Kidney (tissue), 14 donors: ENCODE measurements around the gene SMYD3. TPM values are rescaled to one million over a fixed set of nuclear protein-coding genes. Genes with fewer than 3 reads are reported as not detected.
A peak's percentile ranks its signal among the peaks of the same experiment; 100 is the strongest.

Source experiments
- DNase-seq, 5 donors: peaks; one replicate each; pipeline ENCODE4 v3.0.0-alpha.2; 2013 to 2020
- FAIRE-seq: peaks from 2 replicates; lab custom pipeline; 2012; peaks lifted over from hg19 to GRCh38; lab: Jason Lieb, UNC
- H3K27ac ChIP-seq, 2 donors: one replicate each; pipeline ENCODE4 v1.7.0; 2013; ENCODE audit warnings: low read depth in 2 of 2, low read length in 2 of 2, inconsistent platforms in 1 of 2
- H3K27me3 ChIP-seq: one replicate; pipeline ENCODE4 v1.7.1; 2013; ENCODE audit warnings: low read length, inconsistent platforms; ENCODE audit not compliant: control insufficient read depth, insufficient read depth
- H3K36me3 ChIP-seq, 3 donors: one replicate each; pipeline versions ENCODE4 v1.7.0 to v1.7.1; 2013; ENCODE audit warnings: low read length in 3 of 3, control low read depth in 1 of 3, inconsistent platforms in 1 of 3; ENCODE audit not compliant: insufficient read depth in 3 of 3, control insufficient read depth in 2 of 3
- H3K4me1 ChIP-seq, 3 donors: one replicate each; pipeline versions ENCODE4 v1.7.0 to v1.7.1; 2013; ENCODE audit warnings: low read length in 3 of 3, inconsistent platforms in 1 of 3, low read depth in 1 of 3; ENCODE audit not compliant: control insufficient read depth in 2 of 3, insufficient read depth in 2 of 3
- H3K4me3 ChIP-seq, 3 donors: one replicate each; pipeline versions ENCODE4 v1.7.0 to v1.8.1; 2013; ENCODE audit warnings: low read length in 3 of 3, control low read depth in 1 of 3, inconsistent platforms in 1 of 3
- H3K9ac ChIP-seq, 3 donors: one replicate each; pipeline versions ENCODE4 v1.7.0 to v1.7.1; 2013; ENCODE audit warnings: low read length in 3 of 3, control low read depth in 1 of 3, inconsistent platforms in 1 of 3
- H3K9me3 ChIP-seq, 3 donors: one replicate each; pipeline versions ENCODE4 v1.7.0 to v1.7.1; 2013; ENCODE audit warnings: low read length in 3 of 3, control low read depth in 1 of 3, inconsistent platforms in 1 of 3; ENCODE audit not compliant: control insufficient read depth in 2 of 3, insufficient read depth in 1 of 3
- CTCF ChIP-seq: IDR thresholded peaks from 3 replicates; pipeline ENCODE4 v1.5.1; 2012; ENCODE audit warnings: mild to moderate bottlenecking, moderate library complexity, borderline replicate concordance; ENCODE audit not compliant: insufficient read depth; ENCODE audit errors: extremely low read depth
- intact Hi-C: fragments of 100-400 bp; cut with DNase I; formaldehyde crosslinking; loops from one replicate; pipeline ENCODE4 v1.11.1; 2022
- polyA plus RNA-seq: library from polyadenylated mRNA; stranded (reverse); fragments of 350-450 nt; fragmentation: Illumina TruSeq; extraction: RNeasy Lipid Tissue Mini Kit (QIAGEN cat#74804); gene quantifications from one replicate; pipeline ENCODE4 v1.2.3, GENCODE V29; 2014; ENCODE audit warnings: low read depth, low replicate concordance; ENCODE audit not compliant: insufficient read depth
- total RNA-seq: library from RNA; stranded (reverse); fragmentation: NEBNext Ultra II Directional; extraction: Animal tissue kit (Norgen Biotek cat#: 25700); gene quantifications from one replicate; pipeline ENCODE4 v1.2.1, GENCODE V29; 2021
- donor health status: control.
- donor health status: control.
- donor health status: control.
- donor health status: control.
- donor health status: control.
- donor health status: DM: yes; HTN: yes; CAD: no.
- donor health status: Normal renal cell carcinoma (clear cell type).

Gene SMYD3
- total and polyA plus RNA-seq, 2 donors from 2014 or later = 23.3 to 23.9 TPM

- intact Hi-C loops = no loop called here
- Histone ChIP-seq H3K36me3 (no peaks in the 10 kb centered on the region), H3K27ac (no peak overlapping the region), H3K4me1 (peaks cover 0 to 2% (median 0%) of the 10 kb centered on the region in 3 donors), H3K4me3 (no peak overlapping the region), H3K27me3 (no peaks in the 10 kb centered on the region), H3K9ac (no peak overlapping the region), H3K9me3 (no peaks in the 10 kb centered on the region)
- no peak for DNase-seq
- no peak for FAIRE-seq
- no peak for TF ChIP-seq CTCF
Observed at GRCh38 chr1:246488674-246489073, 18.4 kb downstream of the SMYD3 start.

- H3K9me3 ChIP-seq = no peaks in the 10 kb centered on the region
- DNase-seq (no peak), FAIRE-seq (no peak)
- H3K27ac ChIP-seq = no peak overlapping the region
- H3K27me3 ChIP-seq = no peaks in the 10 kb centered on the region
- H3K4me3 ChIP-seq = no peak overlapping the region
- H3K9ac ChIP-seq = no peak overlapping the region
- no peaks in the 10 kb centered on the region for H3K36me3 ChIP-seq
- intact Hi-C loops = no loop called here
- H3K4me1 ChIP-seq = peaks cover 0 to 2% (median 0%) of the 10 kb centered on the region in 3 donors
- TF ChIP-seq CTCF = no peak
Observed at GRCh38 chr1:246483569-246483933, 23.5 kb downstream of the SMYD3 start.

GRCh38 chr1:246482805-246483568, 24.1 kb downstream of the SMYD3 start:
- no peak overlapping the region for H3K4me3 ChIP-seq
- H3K36me3 ChIP-seq = no peaks in the 10 kb centered on the region
- H3K9ac ChIP-seq = no peak overlapping the region
- DNase-seq (peak in 1 of 5 donors; percentile 16), FAIRE-seq (no peak)
- H3K4me1 ChIP-seq = peaks cover 0 to 2% (median 0%) of the 10 kb centered on the region in 3 donors
- H3K27ac ChIP-seq = no peak overlapping the region
- no peaks in the 10 kb centered on the region for H3K27me3 ChIP-seq
- H3K9me3 ChIP-seq = no peaks in the 10 kb centered on the region
- intact Hi-C loops = no loop called here
- TF ChIP-seq CTCF = no peak
